PC-3 (cell line): ENCODE measurements around the gene ZCWPW1. TPM values are rescaled to one million over a fixed set of nuclear protein-coding genes. Genes with fewer than 3 reads are reported as not detected.

ENCODE experiments used
- ATAC-seq: fragments of 200-7000 bp; cut with Tn5 transposase; 2 replicates; pipeline ENCODE4 v1.9.1; 2020; ENCODE audit warnings: mild to moderate bottlenecking, moderate library complexity
- BruUV-seq: library from RNA; stranded (reverse); fragments of 400-500 nt; replicated peaks from 2 replicates; lab custom pipeline; 2021; lab: Mats Ljungman, UMichigan
- CTCF ChIA-PET: fragments of 300-600 bp; sonication (Branson Sonifier 250); formaldehyde crosslinking; loops from one replicate; lab custom pipeline; 2022; ENCODE audit warnings: antibody characterized with exemption; lab: Charles Lee
- POLR2A ChIA-PET: fragments of 300-600 bp; sonication (Branson Sonifier 250); formaldehyde crosslinking; loops from one replicate; lab custom pipeline; 2022; ENCODE audit warnings: antibody characterized with exemption; ENCODE audit not compliant: unreplicated experiment; lab: Charles Lee
- DNase-seq: peaks from one replicate; pipeline ENCODE4 v3.0.0-alpha.2; 2015
- H2AFZ ChIP-seq: fragments of 300-600 bp; sonication (generic); 2 replicates; pipeline ENCODE4 v1.6.0; 2016; ENCODE audit warnings: antibody characterized with exemption, low read length
- H3F3A ChIP-seq: fragments of 300-600 bp; sonication (generic); one replicate; pipeline ENCODE4 v1.6.0; 2017; ENCODE audit warnings: antibody characterized with exemption, low read length, control low read depth, mild to moderate bottlenecking; ENCODE audit not compliant: unreplicated experiment
- H3K27ac ChIP-seq: fragments of 300-600 bp; sonication (generic); 2 replicates; pipeline ENCODE4 v1.5.1; 2016; ENCODE audit warnings: mild to moderate bottlenecking, low read length
- H3K27me3 ChIP-seq: fragments of 300-600 bp; sonication (generic); 2 replicates; pipeline ENCODE4 v1.6.1; 2016; ENCODE audit warnings: low read length, mixed read lengths
- H3K36me3 ChIP-seq: fragments of 300-600 bp; sonication (generic); 2 replicates; pipeline ENCODE4 v1.6.1; 2016; ENCODE audit warnings: low read depth, mixed run types, low read length, mixed read lengths
- H3K4me1 ChIP-seq: fragments of 300-600 bp; sonication (generic); 2 replicates; pipeline ENCODE4 v1.5.1; 2016; ENCODE audit warnings: low read length; ENCODE audit not compliant: insufficient read depth
- H3K4me2 ChIP-seq: fragments of 300-600 bp; sonication (generic); 2 replicates; pipeline ENCODE4 v1.6.0; 2016; ENCODE audit warnings: low read length
- H3K4me3 ChIP-seq: fragments of 300-600 bp; sonication (generic); 2 replicates; pipeline ENCODE4 v1.5.1; 2016; ENCODE audit warnings: mild to moderate bottlenecking, low read length, mixed read lengths
- H3K79me2 ChIP-seq: fragments of 300-600 bp; sonication (generic); 2 replicates; pipeline ENCODE4 v1.6.1; 2017; ENCODE audit warnings: low read length, mixed read lengths
- H3K9ac ChIP-seq: fragments of 300-600 bp; sonication (generic); 2 replicates; pipeline ENCODE4 v1.6.0; 2016; ENCODE audit warnings: mild to moderate bottlenecking, low read length
- H3K9me2 ChIP-seq: fragments of 300-600 bp; sonication (generic); replicated peaks from 2 replicates; pipeline ENCODE4 v1.6.1; 2016; ENCODE audit warnings: mixed run types, low read length, mixed read lengths
- H3K9me3 ChIP-seq: fragments of 300-600 bp; sonication (generic); 2 replicates; pipeline ENCODE4 v1.6.1; 2016; ENCODE audit warnings: low read length, mixed read lengths
- H4K20me1 ChIP-seq: fragments of 300-600 bp; sonication (generic); 2 replicates; pipeline ENCODE4 v1.6.1; 2016; ENCODE audit warnings: low read length, mixed read lengths
- EZH2 ChIP-seq: fragments of 300-600 bp; sonication (generic); IDR thresholded peaks from one replicate; pipeline ENCODE4 v1.6.1; 2017; ENCODE audit warnings: antibody characterized with exemption, mild to moderate bottlenecking, low read length; ENCODE audit not compliant: unreplicated experiment
- EZH2phosphoT487 ChIP-seq: fragments of 300-600 bp; sonication (generic); IDR thresholded peaks from 2 replicates; pipeline ENCODE4 v1.6.1; 2018; ENCODE audit warnings: mild to moderate bottlenecking, antibody characterized with exemption, low read length, borderline replicate concordance
- intact Hi-C: fragments of 100-400 bp; cut with micrococcal nuclease; formaldehyde crosslinking; loops from 2 replicates; pipeline ENCODE4 v1.9.0; 2023
- total RNA-seq: library from RNA; depleted of rRNA; stranded (reverse); fragments of >200 nt; gene quantifications from 2 replicates; pipeline ENCODE4 v1.2.3, GENCODE V29; 2014
- TF ChIP-seq, protein P1 (sequence below): fragments of 300-600 bp; sonication (generic); conservative IDR thresholded peaks from 2 replicates; pipeline ENCODE4 v1.5.1; 2017; ENCODE audit warnings: antibody characterized with exemption, low read depth, mild to moderate bottlenecking, low read length

ZCWPW1 gene
- total RNA-seq, 1 experiment from 2014 or later, result 2.2 TPM

GRCh38 chr7:100389437-100390088, 38.9 kb downstream of the ZCWPW1 start:
- TF ChIP-seq EZH2phosphoT487 (no peak), EZH2 (no peak)
- TF ChIP-seq, protein P1, sequence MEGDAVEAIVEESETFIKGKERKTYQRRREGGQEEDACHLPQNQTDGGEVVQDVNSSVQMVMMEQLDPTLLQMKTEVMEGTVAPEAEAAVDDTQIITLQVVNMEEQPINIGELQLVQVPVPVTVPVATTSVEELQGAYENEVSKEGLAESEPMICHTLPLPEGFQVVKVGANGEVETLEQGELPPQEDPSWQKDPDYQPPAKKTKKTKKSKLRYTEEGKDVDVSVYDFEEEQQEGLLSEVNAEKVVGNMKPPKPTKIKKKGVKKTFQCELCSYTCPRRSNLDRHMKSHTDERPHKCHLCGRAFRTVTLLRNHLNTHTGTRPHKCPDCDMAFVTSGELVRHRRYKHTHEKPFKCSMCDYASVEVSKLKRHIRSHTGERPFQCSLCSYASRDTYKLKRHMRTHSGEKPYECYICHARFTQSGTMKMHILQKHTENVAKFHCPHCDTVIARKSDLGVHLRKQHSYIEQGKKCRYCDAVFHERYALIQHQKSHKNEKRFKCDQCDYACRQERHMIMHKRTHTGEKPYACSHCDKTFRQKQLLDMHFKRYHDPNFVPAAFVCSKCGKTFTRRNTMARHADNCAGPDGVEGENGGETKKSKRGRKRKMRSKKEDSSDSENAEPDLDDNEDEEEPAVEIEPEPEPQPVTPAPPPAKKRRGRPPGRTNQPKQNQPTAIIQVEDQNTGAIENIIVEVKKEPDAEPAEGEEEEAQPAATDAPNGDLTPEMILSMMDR, result no peak
- BruUV-seq, result no TSS peak
- Histone ChIP-seq H3K27me3 (no peaks in the 10 kb centered on the region; the same call in 1 of the 2 replicates), H3K4me3 (no peak overlapping the region), H3K9me2 (no peaks in the 10 kb centered on the region), H3K27ac (no peak overlapping the region), H3K9me3 (no peaks in the 10 kb centered on the region), H4K20me1 (no peaks in the 10 kb centered on the region), H3K79me2 (no peaks in the 10 kb centered on the region), H3K9ac (no peak overlapping the region), H3F3A (no peaks in the 10 kb centered on the region), H2AFZ (no peak overlapping the region), H3K4me2 (no peak overlapping the region), H3K4me1 (no peaks in the 10 kb centered on the region), H3K36me3 (no peaks in the 10 kb centered on the region)
- POLR2A ChIA-PET, result no interaction called here
- intact Hi-C loops, result no loop called here
- ATAC-seq (no peak), DNase-seq (no peak)
- CTCF ChIA-PET, result interaction anchor here (0.5 kb wide), 1 partner anchor 223 kb away, joined by 3 read pairs; the partner anchor contains the start of gene MOSPD3

- Histone ChIP-seq H4K20me1 (no peaks in the 10 kb centered on the region), H2AFZ (no peak overlapping the region), H3K27ac (no peak overlapping the region), H3K4me2 (no peak overlapping the region), H3K79me2 (no peaks in the 10 kb centered on the region), H3K4me3 (no peak overlapping the region), H3K9me2 (no peaks in the 10 kb centered on the region), H3K4me1 (no peaks in the 10 kb centered on the region), H3K9ac (no peak overlapping the region), H3K36me3 (no peaks in the 10 kb centered on the region), H3K27me3 (no peaks in the 10 kb centered on the region; the same call in 1 of the 2 replicates), H3K9me3 (no peaks in the 10 kb centered on the region), H3F3A (no peaks in the 10 kb centered on the region)
- DNase-seq (no peak), ATAC-seq (no peak)
- BruUV-seq, result no TSS peak
- TF ChIP-seq EZH2phosphoT487, result no peak
- no peak for TF ChIP-seq EZH2
- intact Hi-C loops, result no loop called here
- CTCF ChIA-PET, result interaction anchor here (1.8 kb wide), 1 partner anchor 20 kb away, joined by 4 read pairs; no protein-coding TSS in a partner anchor
- POLR2A ChIA-PET, result no interaction called here
Measured at GRCh38 chr7:100387695-100388094, 40.8 kb downstream of the ZCWPW1 start.

- H3K4me1 ChIP-seq, result no peaks in the 10 kb centered on the region
- H3K9me2 ChIP-seq, result no peaks in the 10 kb centered on the region
- POLR2A ChIA-PET, result no interaction called here
- TF ChIP-seq EZH2phosphoT487 (no peak), EZH2 (no peak)
- TF ChIP-seq, protein P1, result no peak
- no TSS peak for BruUV-seq
- no peak overlapping the region for H3K4me2 ChIP-seq
- intact Hi-C loops, result no loop called here
- no peaks in the 10 kb centered on the region for H4K20me1 ChIP-seq
- CTCF ChIA-PET, result interaction anchor here (1.8 kb wide), 1 partner anchor 21 kb away, joined by 4 read pairs; no protein-coding TSS in a partner anchor
- no peak overlapping the region for H3K4me3 ChIP-seq
- no peaks in the 10 kb centered on the region for H3K79me2 ChIP-seq
- no peaks in the 10 kb centered on the region for H3K9me3 ChIP-seq
- ATAC-seq, result no peak
- no peaks in the 10 kb centered on the region for H3F3A ChIP-seq
- H3K36me3 ChIP-seq, result no peaks in the 10 kb centered on the region
- H3K27ac ChIP-seq, result no peak overlapping the region
- DNase-seq, result no peak
- no peaks in the 10 kb centered on the region; the same call in 1 of the 2 replicates for H3K27me3 ChIP-seq
- no peak overlapping the region for H2AFZ ChIP-seq
- H3K9ac ChIP-seq, result no peak overlapping the region
Measured at GRCh38 chr7:100386940-100387339, 41.6 kb downstream of the ZCWPW1 start.
